PC-3 (cell line): Measurements from ENCODE around the gene ZNF469. TPM values are rescaled to one million over a fixed set of nuclear protein-coding genes. Genes with fewer than 3 reads are reported as not detected.

Source experiments
- ATAC-seq: fragments of 200-7000 bp; cut with Tn5 transposase; 2 replicates; pipeline ENCODE4 v1.9.1; 2020; ENCODE audit warnings: mild to moderate bottlenecking, moderate library complexity
- BruUV-seq: library from RNA; stranded (reverse); fragments of 400-500 nt; replicated peaks from 2 replicates; lab custom pipeline; 2021; lab: Mats Ljungman, UMichigan
- CTCF ChIA-PET: fragments of 300-600 bp; sonication (Branson Sonifier 250); formaldehyde crosslinking; loops from one replicate; lab custom pipeline; 2022; ENCODE audit warnings: antibody characterized with exemption; lab: Charles Lee
- POLR2A ChIA-PET: fragments of 300-600 bp; sonication (Branson Sonifier 250); formaldehyde crosslinking; loops from one replicate; lab custom pipeline; 2022; ENCODE audit warnings: antibody characterized with exemption; ENCODE audit not compliant: unreplicated experiment; lab: Charles Lee
- DNase-seq: peaks from one replicate; pipeline ENCODE4 v3.0.0-alpha.2; 2015
- H2AFZ ChIP-seq: fragments of 300-600 bp; sonication (generic); 2 replicates; pipeline ENCODE4 v1.6.0; 2016; ENCODE audit warnings: antibody characterized with exemption, low read length
- H3F3A ChIP-seq: fragments of 300-600 bp; sonication (generic); one replicate; pipeline ENCODE4 v1.6.0; 2017; ENCODE audit warnings: antibody characterized with exemption, low read length, control low read depth, mild to moderate bottlenecking; ENCODE audit not compliant: unreplicated experiment
- H3K27ac ChIP-seq: fragments of 300-600 bp; sonication (generic); 2 replicates; pipeline ENCODE4 v1.5.1; 2016; ENCODE audit warnings: mild to moderate bottlenecking, low read length
- H3K27me3 ChIP-seq: fragments of 300-600 bp; sonication (generic); 2 replicates; pipeline ENCODE4 v1.6.1; 2016; ENCODE audit warnings: low read length, mixed read lengths
- H3K36me3 ChIP-seq: fragments of 300-600 bp; sonication (generic); 2 replicates; pipeline ENCODE4 v1.6.1; 2016; ENCODE audit warnings: low read depth, mixed run types, low read length, mixed read lengths
- H3K4me1 ChIP-seq: fragments of 300-600 bp; sonication (generic); 2 replicates; pipeline ENCODE4 v1.5.1; 2016; ENCODE audit warnings: low read length; ENCODE audit not compliant: insufficient read depth
- H3K4me2 ChIP-seq: fragments of 300-600 bp; sonication (generic); 2 replicates; pipeline ENCODE4 v1.6.0; 2016; ENCODE audit warnings: low read length
- H3K4me3 ChIP-seq: fragments of 300-600 bp; sonication (generic); 2 replicates; pipeline ENCODE4 v1.5.1; 2016; ENCODE audit warnings: mild to moderate bottlenecking, low read length, mixed read lengths
- H3K79me2 ChIP-seq: fragments of 300-600 bp; sonication (generic); 2 replicates; pipeline ENCODE4 v1.6.1; 2017; ENCODE audit warnings: low read length, mixed read lengths
- H3K9ac ChIP-seq: fragments of 300-600 bp; sonication (generic); 2 replicates; pipeline ENCODE4 v1.6.0; 2016; ENCODE audit warnings: mild to moderate bottlenecking, low read length
- H3K9me2 ChIP-seq: fragments of 300-600 bp; sonication (generic); replicated peaks from 2 replicates; pipeline ENCODE4 v1.6.1; 2016; ENCODE audit warnings: mixed run types, low read length, mixed read lengths
- H3K9me3 ChIP-seq: fragments of 300-600 bp; sonication (generic); 2 replicates; pipeline ENCODE4 v1.6.1; 2016; ENCODE audit warnings: low read length, mixed read lengths
- H4K20me1 ChIP-seq: fragments of 300-600 bp; sonication (generic); 2 replicates; pipeline ENCODE4 v1.6.1; 2016; ENCODE audit warnings: low read length, mixed read lengths
- CTCF ChIP-seq: fragments of 300-600 bp; sonication (generic); conservative IDR thresholded peaks from 2 replicates; pipeline ENCODE4 v1.5.1; 2017; ENCODE audit warnings: antibody characterized with exemption, low read depth, mild to moderate bottlenecking, low read length
- EZH2 ChIP-seq: fragments of 300-600 bp; sonication (generic); IDR thresholded peaks from one replicate; pipeline ENCODE4 v1.6.1; 2017; ENCODE audit warnings: antibody characterized with exemption, mild to moderate bottlenecking, low read length; ENCODE audit not compliant: unreplicated experiment
- EZH2phosphoT487 ChIP-seq: fragments of 300-600 bp; sonication (generic); IDR thresholded peaks from 2 replicates; pipeline ENCODE4 v1.6.1; 2018; ENCODE audit warnings: mild to moderate bottlenecking, antibody characterized with exemption, low read length, borderline replicate concordance
- intact Hi-C: fragments of 100-400 bp; cut with micrococcal nuclease; formaldehyde crosslinking; loops from 2 replicates; pipeline ENCODE4 v1.9.0; 2023
- total RNA-seq: library from RNA; depleted of rRNA; stranded (reverse); fragments of >200 nt; gene quantifications from 2 replicates; pipeline ENCODE4 v1.2.3, GENCODE V29; 2014

Gene ZNF469
- total RNA-seq, 1 experiment from 2014 or later: 3.1 TPM

DNA sequence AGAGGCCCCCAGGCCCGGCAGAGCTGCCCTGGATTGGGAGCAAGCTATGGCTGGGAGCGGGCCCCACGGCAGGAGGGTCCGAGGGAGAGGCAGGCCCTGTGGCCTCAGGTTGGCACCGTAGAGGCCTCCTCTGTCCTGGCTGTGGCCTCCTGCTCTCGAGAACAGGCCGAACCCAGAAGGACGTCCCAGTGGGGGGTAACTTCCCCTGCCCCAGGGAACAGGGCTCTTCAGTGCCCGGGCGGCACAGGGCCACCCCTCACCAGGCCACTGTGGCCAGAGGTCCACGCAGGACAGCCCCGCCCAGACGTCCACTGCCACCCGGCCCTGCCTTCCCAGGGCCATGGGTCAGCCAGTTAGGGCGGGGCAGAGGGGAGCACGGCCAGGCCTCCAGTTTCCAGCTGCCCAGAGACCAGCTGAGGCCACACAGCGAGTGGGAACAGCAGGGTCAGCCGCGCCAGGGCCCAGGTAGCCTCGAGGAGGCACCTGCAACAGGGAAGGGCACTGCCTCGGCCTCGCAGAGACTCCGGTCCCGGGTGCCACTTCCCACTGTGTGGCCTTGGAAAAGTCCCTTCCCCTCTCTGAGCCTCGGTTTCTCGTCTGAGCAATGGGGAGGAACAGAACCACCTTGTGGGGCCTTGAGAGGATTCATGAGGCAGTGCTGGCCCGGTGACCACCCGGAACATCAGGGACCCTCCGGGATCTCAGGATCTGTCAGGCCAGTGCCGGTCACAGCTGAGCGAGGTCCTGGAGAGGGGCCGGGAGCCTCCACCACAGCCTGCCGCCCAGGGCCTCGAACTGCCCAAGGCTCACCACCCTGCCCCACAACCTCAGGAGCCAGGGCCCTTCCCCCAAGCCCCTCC lies 32.0 kb downstream of the ZNF469 start:
- no peak overlapping the region for H3K4me3 ChIP-seq
- no peaks in the 10 kb centered on the region for H3K4me1 ChIP-seq
- no peaks in the 10 kb centered on the region for H3K79me2 ChIP-seq
- ChIA-PET POLR2A (no interaction called here), CTCF (no interaction called here)
- H3K27ac ChIP-seq: no peak overlapping the region
- no peak overlapping the region for H3K9ac ChIP-seq
- H3K9me3 ChIP-seq: no peaks in the 10 kb centered on the region
- no peaks in the 10 kb centered on the region for H3F3A ChIP-seq
- DNase-seq (no peak), ATAC-seq (no peak)
- H4K20me1 ChIP-seq: no peaks in the 10 kb centered on the region
- TF ChIP-seq EZH2 (no peak), CTCF (no peak), EZH2phosphoT487 (no peak)
- intact Hi-C loops: no loop called here
- H3K4me2 ChIP-seq: no peak overlapping the region
- H2AFZ ChIP-seq: no peak overlapping the region
- no TSS peak for BruUV-seq
- H3K9me2 ChIP-seq: no peaks in the 10 kb centered on the region
- no peaks in the 10 kb centered on the region for H3K27me3 ChIP-seq
- H3K36me3 ChIP-seq: no peaks in the 10 kb centered on the region

DNA sequence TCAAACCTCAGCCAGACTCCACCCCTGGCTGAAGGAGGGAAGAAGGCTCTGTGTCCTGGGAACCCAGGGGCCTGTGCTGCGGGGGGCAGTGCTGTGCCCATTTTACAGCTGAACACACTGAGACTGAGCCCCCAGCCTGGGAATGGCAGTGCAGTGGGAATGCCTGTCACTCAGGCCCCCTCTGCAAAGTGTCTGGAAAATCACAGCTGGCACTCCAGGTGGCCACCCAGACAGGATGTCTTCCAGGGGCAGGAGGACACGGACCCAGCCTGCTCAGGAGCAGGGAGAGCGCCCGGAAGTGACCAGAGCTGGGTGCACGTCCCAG lies 32.6 kb downstream of the ZNF469 start:
- Histone ChIP-seq H3K4me2 (no peak overlapping the region), H4K20me1 (no peaks in the 10 kb centered on the region), H3K4me1 (no peaks in the 10 kb centered on the region), H3K9me3 (no peaks in the 10 kb centered on the region), H3K9ac (no peak overlapping the region), H3K36me3 (no peaks in the 10 kb centered on the region), H3K27me3 (no peaks in the 10 kb centered on the region), H3K9me2 (no peaks in the 10 kb centered on the region), H3F3A (no peaks in the 10 kb centered on the region), H3K4me3 (no peak overlapping the region), H3K27ac (no peak overlapping the region), H2AFZ (no peak overlapping the region), H3K79me2 (no peaks in the 10 kb centered on the region)
- BruUV-seq: no TSS peak
- ChIA-PET CTCF (no interaction called here), POLR2A (no interaction called here)
- ATAC-seq (no peak), DNase-seq (no peak)
- intact Hi-C loops: no loop called here
- TF ChIP-seq CTCF: no peak
- no peak for TF ChIP-seq EZH2
- TF ChIP-seq EZH2phosphoT487: no peak

DNA sequence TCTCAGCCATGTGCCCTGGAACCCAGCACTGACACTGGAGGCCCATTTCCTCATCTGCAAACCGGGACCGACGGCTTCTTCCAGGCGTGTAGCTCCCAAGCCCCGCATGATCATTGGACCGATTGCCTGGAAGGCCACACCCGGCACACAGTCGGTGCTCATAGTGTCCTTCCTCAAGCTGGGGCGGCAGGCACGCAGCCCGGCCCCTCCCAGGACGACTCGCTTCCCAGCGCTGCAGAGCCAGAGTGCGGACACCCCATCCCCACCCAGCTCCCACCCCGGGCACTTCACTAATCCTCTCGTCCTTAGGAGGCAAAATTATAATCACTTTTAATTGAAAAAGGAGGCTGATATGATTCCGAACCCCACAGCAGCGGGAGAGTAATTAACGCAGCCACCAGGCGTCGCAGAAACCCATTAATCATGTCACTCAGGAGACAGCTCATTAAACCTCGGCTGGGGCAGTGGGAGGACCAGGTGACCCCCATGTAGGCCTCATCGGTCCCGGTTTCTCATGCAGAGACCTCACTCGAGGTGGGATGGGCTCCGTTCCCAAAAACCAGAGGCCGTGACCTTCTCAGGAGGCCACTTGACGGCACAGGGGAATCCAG lies 33.1 kb downstream of the ZNF469 start:
- DNase-seq (no peak), ATAC-seq (no peak)
- Histone ChIP-seq H2AFZ (no peak overlapping the region), H3F3A (no peaks in the 10 kb centered on the region), H3K9me2 (no peaks in the 10 kb centered on the region), H3K4me3 (no peak overlapping the region), H4K20me1 (no peaks in the 10 kb centered on the region), H3K4me2 (no peak overlapping the region), H3K79me2 (no peaks in the 10 kb centered on the region), H3K9ac (no peak overlapping the region), H3K4me1 (no peaks in the 10 kb centered on the region), H3K27me3 (no peaks in the 10 kb centered on the region), H3K9me3 (no peaks in the 10 kb centered on the region), H3K27ac (no peak overlapping the region), H3K36me3 (no peaks in the 10 kb centered on the region)
- TF ChIP-seq CTCF: no peak
- no peak for TF ChIP-seq EZH2phosphoT487
- TF ChIP-seq EZH2: no peak
- CTCF ChIA-PET: no interaction called here
- intact Hi-C loops: no loop called here
- POLR2A ChIA-PET: no interaction called here
- BruUV-seq: no TSS peak
